ENCODE data around the gene MCF2L.

Gene MCF2L

GRCh38 chr13:113129921-113130750 lies 161.1 kb downstream of the MCF2L start:
- TF ChIP-seq CTCF (IDR thresholded peaks at IDR 0.05; ENCODE audit: low read depth, low read length, missing control alignments) = no peak
- DNase-seq (ENCODE audit: low read depth) = no peak
- no peak overlapping the region for H3K4me3 ChIP-seq (ENCODE audit: low read depth, low read length)

GRCh38 chr13:113135281-113135760 lies 166.3 kb downstream of the MCF2L start:
- no peak overlapping the region for H3K4me3 ChIP-seq (ENCODE audit: low read depth, low read length)
- TF ChIP-seq CTCF (IDR thresholded peaks at IDR 0.05; ENCODE audit: low read depth, low read length, missing control alignments) = no peak
- no peak for DNase-seq (ENCODE audit: low read depth)

- TF ChIP-seq CTCF (IDR thresholded peaks at IDR 0.05; ENCODE audit: low read depth, low read length, missing control alignments) = no peak
- no peak overlapping the region for H3K4me3 ChIP-seq (ENCODE audit: low read depth, low read length)
- no peak for DNase-seq (ENCODE audit: low read depth)
These were observed 168.8 kb downstream of the MCF2L start for GRCh38 chr13:113137691-113138298.

GRCh38 chr13:113138792-113139551 lies 170.0 kb downstream of the MCF2L start:
- DNase-seq (ENCODE audit: low read depth) = no peak
- TF ChIP-seq CTCF (IDR thresholded peaks at IDR 0.05; ENCODE audit: low read depth, low read length, missing control alignments) = no peak
- no peak overlapping the region for H3K4me3 ChIP-seq (ENCODE audit: low read depth, low read length)

GRCh38 chr13:113139577-113139976 lies 170.6 kb downstream of the MCF2L start:
- no peak overlapping the region for H3K4me3 ChIP-seq (ENCODE audit: low read depth, low read length)
- TF ChIP-seq CTCF (IDR thresholded peaks at IDR 0.05; ENCODE audit: low read depth, low read length, missing control alignments) = no peak
- no peak for DNase-seq (ENCODE audit: low read depth)

- H3K4me3 ChIP-seq (ENCODE audit: low read depth, low read length) = no peak overlapping the region
- no peak for DNase-seq (ENCODE audit: low read depth)
- TF ChIP-seq CTCF (IDR thresholded peaks at IDR 0.05; ENCODE audit: low read depth, low read length, missing control alignments) = no peak
These were observed 171.9 kb downstream of the MCF2L start for GRCh38 chr13:113140677-113141600.

Measured in GM12864 (cell line).